HG03039 (cell line): ENCODE data around the gene CTXN2.

ENCODE experiments used
- ATAC-seq: cut with Tn5 transposase; IDR thresholded peaks from one replicate; pipeline ENCODE4 v1.9.1; 2021; ENCODE audit warnings: mild to moderate bottlenecking, moderate library complexity; ENCODE audit not compliant: unreplicated experiment

The CTXN2 gene

DNA sequence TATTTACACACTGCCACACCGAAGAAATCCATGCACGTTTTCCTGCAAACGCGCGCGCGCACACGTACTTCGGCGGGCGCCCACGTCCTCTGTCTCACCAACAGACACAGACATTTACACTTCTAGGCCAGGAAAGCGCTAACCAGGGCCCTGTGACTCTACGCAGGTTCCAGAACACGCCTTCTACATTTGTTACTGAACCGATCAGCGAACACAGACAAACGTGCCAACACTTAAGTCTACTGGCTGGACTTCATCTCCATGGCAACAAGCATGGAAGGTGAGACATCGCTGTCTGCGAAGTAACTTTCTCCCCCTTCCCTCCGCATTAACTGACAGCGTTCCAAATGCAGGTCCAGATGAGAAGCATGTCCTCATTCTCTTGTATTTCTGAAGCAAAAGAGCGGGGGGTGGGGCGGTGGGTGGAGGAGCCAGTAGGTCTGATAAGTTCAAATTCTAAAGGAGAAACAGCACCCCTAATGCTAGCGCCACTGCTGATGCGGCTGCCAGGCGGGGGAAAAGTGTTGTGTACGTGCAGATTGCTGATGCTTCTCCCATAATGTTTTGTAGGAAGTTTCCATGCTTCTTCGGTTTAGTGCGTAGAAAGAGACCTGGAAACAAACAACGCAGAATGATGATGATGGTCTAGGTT, at the start of gene CTXN2:
Gene CTXN2 (plus strand): TSS at position 92 of the 652 bp plus-strand sequence. CDS start 9,636 bp downstream, outside the sequence.
- ATAC-seq = no peak

DNA sequence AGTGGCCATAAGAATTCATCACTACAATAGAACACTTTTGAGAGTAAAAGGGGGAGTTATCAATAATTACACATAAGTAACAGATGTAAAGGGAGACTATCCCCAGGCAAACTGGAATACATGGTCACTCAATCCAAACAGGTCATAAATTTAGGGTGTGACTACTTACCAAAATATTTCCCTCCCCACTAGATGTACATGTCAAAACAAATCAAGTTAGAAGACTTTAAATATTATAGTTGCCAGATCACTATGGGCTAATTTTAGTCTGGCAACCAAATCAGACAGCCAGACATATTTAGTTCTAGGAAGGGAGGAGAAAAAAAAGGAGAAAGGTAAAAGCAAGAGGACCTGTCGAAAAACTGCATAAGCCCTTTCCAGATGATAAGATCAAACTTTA, 47.6 kb upstream of the CTXN2 start:
- no peak for ATAC-seq

DNA sequence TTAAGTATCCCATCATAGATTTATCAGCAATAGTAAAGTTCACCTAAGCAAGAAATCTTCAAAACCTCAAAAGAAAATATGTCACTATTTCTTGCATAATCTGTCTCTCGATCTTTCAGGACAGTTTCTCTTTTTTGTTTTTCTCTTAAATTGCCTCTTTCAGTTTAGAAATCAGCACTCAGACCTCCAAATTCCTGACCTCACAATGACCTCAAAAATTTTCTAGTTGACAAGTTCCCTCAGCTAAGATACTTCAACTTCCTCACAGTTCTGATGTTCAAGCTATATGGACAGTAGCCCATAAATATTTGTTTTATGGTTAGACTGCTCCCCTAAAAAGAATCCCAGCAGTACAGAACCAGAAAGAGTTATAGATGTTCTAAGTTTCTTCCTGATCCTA, 46.6 kb upstream of the CTXN2 start:
- ATAC-seq = no peak

DNA sequence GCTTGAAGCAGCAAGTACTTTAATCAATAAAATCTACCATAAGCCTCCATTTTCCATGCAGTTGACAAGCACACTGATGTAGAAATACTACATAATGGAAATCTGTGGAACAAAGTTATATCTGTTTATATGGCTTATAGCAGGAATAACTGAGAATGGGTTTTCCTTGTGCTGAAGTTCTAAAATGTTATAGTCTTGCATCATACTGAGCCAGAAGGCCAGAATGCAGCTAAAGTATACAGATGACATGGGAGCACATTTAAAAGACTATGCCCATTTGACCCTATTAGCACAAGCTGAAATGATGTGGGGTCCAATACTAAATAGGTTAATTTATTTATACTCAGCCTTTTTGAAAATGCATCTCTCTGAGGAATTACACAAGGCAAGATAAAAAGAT, 45.5 kb upstream of the CTXN2 start:
- ATAC-seq = no peak

DNA sequence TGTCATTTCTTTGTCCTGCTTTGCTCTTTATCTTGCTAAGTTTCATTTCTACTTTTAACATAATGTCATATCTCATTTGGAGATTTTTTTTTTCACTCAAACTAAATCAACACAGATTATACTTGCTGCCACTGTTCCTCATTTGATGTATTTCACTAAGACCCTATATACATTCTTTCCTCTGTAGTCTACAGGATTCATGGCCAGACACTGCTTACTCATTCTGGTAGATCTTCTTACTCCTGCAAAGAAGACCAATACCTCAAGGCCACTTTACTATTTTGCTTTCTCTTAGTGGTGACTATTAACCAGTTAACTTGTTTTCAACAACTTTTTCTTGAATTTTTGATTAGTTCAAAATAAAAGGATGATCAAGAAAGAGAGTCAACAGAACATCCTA, 44.1 kb upstream of the CTXN2 start:
- ATAC-seq = no peak

DNA sequence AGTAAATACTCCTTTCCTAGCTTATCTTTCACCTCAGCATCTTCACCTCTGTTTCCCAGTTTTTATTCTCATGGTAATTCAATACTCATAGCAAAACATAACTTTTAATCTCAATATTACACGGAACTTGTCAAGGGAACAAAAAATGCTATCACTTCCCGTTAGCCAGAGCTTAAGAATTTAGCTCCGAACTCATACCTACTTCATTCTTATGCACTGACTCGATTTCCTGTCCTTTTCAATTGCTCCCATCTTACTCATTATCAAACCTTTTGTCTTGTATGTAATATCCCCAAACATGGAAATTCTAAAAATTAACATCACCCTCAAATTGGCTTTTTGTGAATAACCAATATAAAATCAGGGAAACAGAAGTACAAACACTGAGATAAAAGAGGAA, 41.6 kb upstream of the CTXN2 start:
- ATAC-seq = no peak

DNA sequence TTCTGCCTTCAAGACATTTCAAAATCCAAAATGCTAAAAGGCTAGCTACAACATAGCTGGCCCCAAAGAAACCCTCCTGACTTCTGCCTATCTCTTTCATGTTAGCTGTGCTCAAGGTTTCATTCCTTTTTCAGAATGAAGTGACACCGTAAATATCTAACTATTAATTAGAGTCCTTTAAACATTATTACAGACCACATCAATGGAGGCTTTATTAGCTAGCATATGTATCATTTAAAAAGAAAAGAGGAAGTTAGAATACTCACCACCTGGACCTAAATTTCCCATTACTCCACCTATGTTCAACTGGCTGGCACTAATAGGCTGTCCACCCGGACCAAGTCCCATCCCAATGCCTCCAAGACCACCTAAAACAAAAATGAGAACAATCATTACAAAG, 37.9 kb upstream of the CTXN2 start:
- no peak for ATAC-seq

DNA sequence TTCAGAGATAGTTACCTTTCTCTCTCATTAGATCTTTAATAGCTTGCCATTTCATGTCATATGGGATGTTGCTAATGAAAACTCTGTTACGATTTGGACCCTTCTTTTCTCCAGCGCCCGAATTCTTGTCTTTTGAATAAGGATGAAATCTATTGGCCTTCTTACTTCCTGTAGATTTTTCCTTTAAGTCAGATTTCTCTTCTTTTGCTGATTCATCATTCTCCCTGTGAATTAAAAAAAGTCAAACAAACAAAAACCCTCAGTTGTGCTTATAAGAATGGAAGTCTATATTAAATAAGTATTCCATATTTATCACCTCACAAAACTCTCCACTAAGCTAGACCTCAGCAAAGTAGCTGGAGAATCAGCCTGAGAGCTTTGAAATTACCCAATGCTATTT, 22.8 kb upstream of the CTXN2 start:
- no peak for ATAC-seq

DNA sequence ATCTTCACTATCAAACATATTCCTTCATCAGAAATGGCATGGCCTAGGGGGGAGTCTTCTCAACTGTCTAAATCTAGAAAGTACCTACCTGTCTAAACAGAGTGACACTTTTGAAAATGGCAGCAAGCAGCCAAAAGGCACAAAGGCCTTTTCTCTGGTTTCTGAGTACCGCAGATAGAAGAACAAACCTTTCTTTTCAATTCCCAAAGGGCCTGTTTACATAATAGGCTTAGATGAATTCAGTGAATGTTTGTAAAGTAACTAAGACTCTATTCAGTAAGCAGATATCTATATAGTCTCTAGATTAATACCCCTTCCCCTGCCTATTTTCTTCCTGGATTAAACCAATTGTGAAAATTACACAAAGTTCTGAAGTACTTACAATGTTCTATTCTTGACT, 20.5 kb upstream of the CTXN2 start:
- ATAC-seq = no peak

DNA sequence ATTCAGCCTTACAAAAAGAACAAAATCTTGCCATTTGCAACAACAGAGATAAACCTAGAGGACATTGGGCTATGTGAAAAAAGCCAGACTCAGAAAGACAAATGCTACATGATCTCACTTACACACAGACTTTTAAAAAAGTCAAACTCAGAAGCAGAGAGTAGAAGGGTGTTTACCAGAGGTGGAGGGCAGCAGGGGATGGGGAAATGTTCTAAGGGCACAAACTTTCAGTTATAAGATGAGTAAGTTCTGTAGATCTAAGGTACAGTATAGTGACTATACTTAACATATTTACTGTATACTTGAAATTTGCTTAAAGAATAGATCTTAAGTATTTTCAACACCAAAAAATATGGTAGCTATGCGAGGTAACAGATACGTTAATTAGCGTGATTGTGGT, 16.3 kb upstream of the CTXN2 start:
- no peak for ATAC-seq

DNA sequence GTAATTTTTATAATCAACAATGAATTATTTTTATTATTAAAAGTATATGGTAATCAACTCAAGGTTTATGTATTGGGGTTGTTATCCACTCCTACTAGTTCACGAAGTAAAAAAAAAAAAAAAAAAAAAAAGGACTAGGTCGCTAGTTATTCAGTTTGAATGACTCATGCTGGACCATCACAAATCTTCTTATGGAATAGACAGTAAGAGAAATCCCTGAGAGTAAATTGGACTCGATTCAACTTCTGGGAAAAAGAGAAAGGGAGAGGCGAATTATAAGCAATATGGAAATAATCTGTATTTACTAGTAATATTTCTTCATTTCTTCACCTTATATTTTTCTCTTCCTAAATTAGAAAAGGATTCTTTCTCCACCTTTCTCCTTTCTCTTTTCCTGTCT, 15.4 kb upstream of the CTXN2 start:
- no peak for ATAC-seq

DNA sequence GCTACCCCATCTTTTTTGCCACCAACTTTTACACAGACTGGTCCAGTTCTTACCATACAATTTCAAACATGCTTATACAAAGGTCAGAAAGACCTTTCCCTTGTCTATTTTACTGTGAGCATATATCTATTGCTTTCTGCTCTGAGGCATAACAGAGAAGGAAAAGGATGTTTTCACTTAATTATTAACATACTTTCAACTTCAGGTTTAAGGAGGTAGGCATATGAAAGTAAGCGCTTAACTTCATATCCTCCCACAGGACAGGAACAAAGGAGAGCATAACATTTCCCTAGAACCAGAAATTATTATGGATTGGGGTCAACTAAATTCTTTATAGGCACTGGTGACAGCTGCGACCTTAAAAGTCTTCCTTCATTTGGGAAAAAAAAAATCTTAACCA, 14.5 kb upstream of the CTXN2 start:
- ATAC-seq = no peak

DNA sequence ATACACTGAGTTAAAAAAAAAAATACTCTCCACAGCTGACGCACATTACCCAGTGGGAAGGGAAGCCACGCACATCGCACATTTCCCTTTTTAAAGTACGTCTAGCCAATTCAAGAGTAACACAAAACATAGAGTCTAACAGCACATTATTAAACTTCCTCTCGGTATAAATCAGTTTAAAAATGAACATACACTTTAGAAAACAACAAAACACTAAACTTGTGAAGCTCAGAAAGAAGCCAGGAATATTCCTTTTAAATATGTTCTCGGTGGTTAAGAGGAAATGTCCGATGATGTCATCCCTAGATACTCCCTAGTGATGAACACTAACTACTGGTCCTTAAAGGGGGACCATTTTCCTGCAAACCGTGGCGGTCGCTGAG, 14.1 kb upstream of the CTXN2 start:
- peak; percentile 66 for ATAC-seq

DNA sequence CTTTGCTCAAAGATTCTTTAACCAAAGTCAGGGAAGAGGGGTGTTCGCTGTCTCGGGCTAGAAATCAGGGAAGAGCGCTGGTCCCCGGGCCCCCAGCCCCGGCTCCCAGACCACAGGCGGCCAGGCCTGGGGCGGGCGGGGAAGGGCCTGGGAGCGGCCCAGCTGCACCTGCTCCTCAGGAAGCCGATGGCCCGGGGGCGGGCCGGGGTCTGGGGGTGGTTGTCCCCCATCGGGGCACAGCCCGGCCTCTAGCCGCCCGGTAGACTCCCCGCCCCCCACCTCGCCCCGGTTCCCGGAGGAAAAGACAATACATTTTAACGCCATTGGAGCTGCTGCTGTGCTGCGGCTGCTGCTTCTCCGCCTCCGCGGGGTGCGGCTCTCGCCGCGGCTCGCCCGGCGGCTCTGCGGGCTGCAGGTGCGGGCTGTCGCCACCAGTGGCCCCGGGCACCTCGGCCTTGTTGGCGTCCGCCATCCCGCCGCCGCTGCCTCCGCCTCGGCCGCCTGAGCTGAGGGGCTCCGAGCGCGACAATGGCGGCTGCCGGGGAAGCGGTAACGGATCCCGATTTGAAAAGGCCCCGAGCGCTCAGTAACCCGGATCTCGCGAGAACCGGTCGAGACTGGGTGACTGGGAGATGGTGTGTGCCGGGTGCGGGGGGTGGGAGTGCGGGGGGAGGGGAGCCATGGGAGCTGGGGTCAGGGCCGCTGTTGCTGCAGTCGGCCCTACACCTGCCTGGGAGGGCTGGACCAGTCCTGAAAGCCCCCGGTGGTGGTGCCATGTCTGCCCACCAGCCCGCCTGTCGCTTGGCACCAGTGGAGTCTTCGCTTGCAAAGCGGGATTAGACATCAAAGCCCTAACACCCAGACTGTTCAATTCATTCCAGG, 13.5 kb upstream of the CTXN2 start, which contains the start of gene MYEF2:
Gene MYEF2 (minus strand): TSS at position 530 of the 882 bp plus-strand sequence. CDS start 58 bp downstream, at position 472.
- peak; percentile 84 for ATAC-seq

DNA sequence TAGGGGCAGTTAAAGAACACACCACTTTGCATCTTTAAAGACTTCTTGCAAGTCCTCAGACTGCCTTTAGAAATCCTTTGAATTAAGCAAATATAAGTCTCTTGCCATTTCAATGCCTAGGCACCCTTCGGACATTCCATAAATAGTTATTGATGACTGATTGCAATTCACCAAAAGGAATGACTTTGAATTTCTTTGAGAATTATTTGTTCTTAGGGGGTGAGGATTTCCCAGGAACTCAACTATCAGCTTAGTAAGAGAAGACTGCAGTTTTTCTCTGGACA, 12.9 kb upstream of the CTXN2 start:
- ATAC-seq = no peak

DNA sequence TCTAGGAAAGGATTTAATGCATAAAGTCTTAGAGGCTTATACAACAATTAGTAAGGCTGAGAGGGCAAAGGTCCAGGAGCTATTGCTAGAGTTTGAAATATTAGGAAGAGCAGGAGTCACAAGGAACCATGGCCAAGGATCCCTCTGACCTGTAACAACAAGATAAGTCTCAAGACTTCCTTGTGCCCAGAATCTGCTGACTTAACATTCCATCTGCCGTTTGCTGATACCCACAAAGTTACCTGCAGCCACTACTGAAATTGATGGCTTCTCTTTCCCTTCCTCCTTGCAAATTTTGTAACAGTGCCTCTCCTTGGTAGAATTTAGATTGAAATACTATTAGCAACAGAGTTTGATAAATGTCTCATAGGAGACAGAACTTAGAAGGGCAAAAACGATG, 8.7 kb upstream of the CTXN2 start:
- no peak for ATAC-seq

DNA sequence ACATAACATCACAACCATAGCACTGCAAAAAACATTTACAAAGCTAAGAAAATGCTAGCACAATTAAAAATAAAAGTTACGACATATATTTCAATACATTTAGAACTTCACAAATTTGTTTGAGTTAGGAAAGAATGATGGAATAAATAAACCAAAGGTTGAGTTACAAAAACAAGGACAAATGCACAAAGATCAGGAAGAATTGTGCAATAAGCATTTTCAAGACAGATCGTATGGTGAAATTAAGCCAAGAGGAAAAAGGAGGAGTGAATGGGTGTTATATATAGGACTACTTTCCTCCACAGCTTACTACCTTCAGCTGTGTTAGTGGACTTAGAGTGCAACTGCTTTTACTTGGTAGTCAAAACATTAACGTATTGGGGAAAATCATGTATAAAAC, 5.9 kb upstream of the CTXN2 start:
- no peak for ATAC-seq

DNA sequence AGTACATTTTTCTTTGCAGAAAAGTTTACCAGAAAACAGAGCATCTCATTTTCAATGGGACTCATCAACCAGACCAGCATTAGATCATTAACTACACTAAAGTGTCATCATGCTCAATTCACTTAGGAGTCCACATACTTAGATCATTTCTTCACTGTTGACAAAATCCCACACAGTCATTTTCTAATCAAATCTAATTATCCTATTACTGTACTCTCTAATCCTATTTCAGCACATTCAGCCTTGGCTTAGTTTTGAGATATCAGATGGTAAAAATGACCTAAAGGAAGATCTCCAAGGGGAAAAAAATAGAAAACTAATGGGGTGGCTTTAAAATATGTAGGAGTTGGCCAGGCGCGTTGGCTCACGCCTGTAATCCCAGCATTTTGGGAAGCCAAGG, 5.2 kb upstream of the CTXN2 start:
- ATAC-seq = no peak

DNA sequence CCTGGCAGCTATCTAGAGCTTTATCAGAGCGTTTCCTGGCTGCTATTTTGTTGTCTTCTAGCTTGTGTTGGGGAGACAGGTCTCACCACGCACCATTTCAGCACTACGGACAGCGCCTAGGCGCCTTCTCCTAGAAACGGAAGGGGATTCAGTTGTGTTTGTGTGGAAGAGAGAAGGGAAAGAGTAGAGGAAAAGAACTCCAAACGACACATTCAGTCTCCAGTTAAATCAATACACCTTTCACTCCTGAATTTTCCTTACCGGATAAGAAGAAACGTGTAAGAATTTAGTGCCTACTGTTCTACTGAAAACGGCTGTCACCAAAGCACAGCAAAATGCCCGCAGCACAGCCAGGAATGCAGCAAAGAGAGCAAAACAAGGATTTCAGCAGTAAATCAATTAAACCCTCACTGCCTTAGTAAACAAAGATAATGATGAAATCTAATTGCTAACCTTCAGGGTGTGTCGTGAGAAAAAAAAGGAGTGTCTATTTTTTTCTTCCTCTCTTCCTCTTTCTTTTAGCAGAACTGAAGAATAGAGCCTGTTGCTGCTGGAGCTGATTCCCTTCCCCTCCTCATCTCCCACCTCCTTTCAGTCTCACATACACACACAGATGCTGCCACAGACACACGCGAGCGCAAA, 412 bp upstream of the CTXN2 start:
- no peak for ATAC-seq

DNA sequence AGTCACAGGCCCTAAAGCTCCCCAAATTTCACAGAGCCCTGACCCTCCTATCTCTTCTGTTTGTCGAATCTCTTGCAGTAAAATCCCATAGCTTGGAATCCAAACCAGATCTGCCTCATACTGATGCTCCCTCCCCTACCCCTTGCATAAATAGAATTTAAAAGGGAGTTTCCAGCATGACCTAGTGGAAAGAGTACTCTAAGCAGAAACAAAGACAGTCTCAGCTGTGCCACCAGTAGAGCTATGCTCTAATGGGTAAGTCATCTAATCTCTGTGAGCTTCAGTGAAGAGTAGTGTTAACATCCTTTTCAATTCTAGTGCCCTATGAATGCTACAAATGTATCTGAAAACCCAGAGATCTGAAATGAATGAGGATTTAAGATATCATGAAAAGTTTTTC, 10.6 kb downstream of the CTXN2 start:
- no peak for ATAC-seq

DNA sequence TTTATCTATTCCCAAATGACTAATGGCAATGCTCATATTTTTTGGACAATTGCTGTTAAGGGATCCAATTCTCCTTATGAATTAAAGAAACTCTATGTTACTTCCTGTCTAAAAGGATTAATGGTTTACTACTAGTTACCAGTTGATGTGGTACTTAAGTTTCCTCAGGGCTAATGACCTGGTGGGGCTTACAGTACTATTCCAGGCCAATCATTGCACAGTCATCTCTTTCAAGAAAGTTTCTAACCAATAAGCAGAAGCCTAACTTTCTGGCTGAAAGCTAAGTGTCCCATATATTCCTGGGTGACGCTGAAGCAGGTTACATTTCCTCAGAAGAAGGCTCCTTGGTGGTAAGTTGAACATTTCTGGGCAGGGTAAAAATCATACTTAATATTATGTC, 14.5 kb downstream of the CTXN2 start, which contains the start of gene SLC12A1:
Gene SLC12A1 (plus strand): TSS at position 322 of the 400 bp plus-strand sequence. CDS start 1,418 bp downstream, outside the sequence.
- ATAC-seq = no peak

DNA sequence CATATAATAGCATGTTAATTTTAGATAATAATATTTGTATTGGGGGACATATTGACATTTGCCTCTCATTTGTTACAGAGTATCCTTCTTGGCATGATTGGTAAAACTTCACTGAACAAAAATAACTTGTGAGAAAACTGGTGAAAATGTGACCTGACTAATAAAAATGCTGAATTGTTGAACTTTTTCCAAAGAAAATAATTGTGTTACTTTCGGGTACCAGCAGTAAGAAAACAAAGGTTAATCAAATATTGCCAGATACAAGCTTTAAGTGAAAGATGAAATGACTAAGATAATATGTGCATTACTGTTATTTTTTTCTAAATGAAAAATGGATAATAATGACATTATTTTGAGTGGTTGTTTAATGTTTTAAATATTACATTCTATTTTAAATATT, 29.8 kb downstream of the CTXN2 start:
- no peak for ATAC-seq
